Measurements from ENCODE around the gene OR6Q1.

- TF ChIP-seq, protein P1, sequence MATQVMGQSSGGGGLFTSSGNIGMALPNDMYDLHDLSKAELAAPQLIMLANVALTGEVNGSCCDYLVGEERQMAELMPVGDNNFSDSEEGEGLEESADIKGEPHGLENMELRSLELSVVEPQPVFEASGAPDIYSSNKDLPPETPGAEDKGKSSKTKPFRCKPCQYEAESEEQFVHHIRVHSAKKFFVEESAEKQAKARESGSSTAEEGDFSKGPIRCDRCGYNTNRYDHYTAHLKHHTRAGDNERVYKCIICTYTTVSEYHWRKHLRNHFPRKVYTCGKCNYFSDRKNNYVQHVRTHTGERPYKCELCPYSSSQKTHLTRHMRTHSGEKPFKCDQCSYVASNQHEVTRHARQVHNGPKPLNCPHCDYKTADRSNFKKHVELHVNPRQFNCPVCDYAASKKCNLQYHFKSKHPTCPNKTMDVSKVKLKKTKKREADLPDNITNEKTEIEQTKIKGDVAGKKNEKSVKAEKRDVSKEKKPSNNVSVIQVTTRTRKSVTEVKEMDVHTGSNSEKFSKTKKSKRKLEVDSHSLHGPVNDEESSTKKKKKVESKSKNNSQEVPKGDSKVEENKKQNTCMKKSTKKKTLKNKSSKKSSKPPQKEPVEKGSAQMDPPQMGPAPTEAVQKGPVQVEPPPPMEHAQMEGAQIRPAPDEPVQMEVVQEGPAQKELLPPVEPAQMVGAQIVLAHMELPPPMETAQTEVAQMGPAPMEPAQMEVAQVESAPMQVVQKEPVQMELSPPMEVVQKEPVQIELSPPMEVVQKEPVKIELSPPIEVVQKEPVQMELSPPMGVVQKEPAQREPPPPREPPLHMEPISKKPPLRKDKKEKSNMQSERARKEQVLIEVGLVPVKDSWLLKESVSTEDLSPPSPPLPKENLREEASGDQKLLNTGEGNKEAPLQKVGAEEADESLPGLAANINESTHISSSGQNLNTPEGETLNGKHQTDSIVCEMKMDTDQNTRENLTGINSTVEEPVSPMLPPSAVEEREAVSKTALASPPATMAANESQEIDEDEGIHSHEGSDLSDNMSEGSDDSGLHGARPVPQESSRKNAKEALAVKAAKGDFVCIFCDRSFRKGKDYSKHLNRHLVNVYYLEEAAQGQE (IDR thresholded peaks at IDR 0.05; ENCODE audit: low read depth), result no peak
- TF ChIP-seq, protein P2, sequence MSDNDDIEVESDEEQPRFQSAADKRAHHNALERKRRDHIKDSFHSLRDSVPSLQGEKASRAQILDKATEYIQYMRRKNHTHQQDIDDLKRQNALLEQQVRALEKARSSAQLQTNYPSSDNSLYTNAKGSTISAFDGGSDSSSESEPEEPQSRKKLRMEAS (IDR thresholded peaks at IDR 0.05), result no peak
- TF ChIP-seq CREB1 (IDR thresholded peaks at IDR 0.05; ENCODE audit: low read depth) (no peak), TAF1 (IDR thresholded peaks at IDR 0.05; ENCODE audit: low read depth) (no peak), RAD21 (IDR thresholded peaks at IDR 0.05; ENCODE audit: low read depth) (no peak), YY1 (IDR thresholded peaks at IDR 0.05; ENCODE audit: low read depth) (no peak), NFIC (IDR thresholded peaks at IDR 0.05) (no peak), USF1 (IDR thresholded peaks at IDR 0.05) (no peak), EP300 (IDR thresholded peaks at IDR 0.05; ENCODE audit: borderline replicate concordance) (no peak)
Observed at GRCh38 chr11:58057481-58057880, 26.7 kb downstream of the OR6Q1 start.

Data from Ishikawa (cell line).